Activated CD4-positive, alpha-beta T cell treated with anti-CD3 and anti-CD28 coated beads for 48 hours (primary cell): ENCODE results near the gene XRN2.

Experiments used
- DNase-seq: peaks from one replicate; pipeline ENCODE4 v3.0.0-alpha.2; 2020

The XRN2 gene

GRCh38 chr20:21303061-21303871, at the start of gene XRN2:
Gene XRN2 (plus strand): TSS chr20:21303331. CDS start chr20:21303399, 68 bp downstream.
- DNase-seq: peak; percentile 98

GRCh38 chr20:21257192-21257591, 45.9 kb upstream of the XRN2 start:
- DNase-seq: no peak

- no peak for DNase-seq
Observed at GRCh38 chr20:21258411-21258810, 44.7 kb upstream of the XRN2 start.

- no peak for DNase-seq
Observed at GRCh38 chr20:21259346-21259745, 43.8 kb upstream of the XRN2 start.

GRCh38 chr20:21262812-21263211, 40.3 kb upstream of the XRN2 start:
- no peak for DNase-seq

GRCh38 chr20:21265261-21266190, 37.6 kb upstream of the XRN2 start:
- DNase-seq: no peak

- DNase-seq: no peak
Observed at GRCh38 chr20:21266191-21266536, 37.0 kb upstream of the XRN2 start.

GRCh38 chr20:21269772-21270171, 33.4 kb upstream of the XRN2 start:
- DNase-seq: no peak

GRCh38 chr20:21270806-21271205, 32.3 kb upstream of the XRN2 start:
- DNase-seq: no peak

GRCh38 chr20:21272279-21272678, 30.9 kb upstream of the XRN2 start:
- DNase-seq: no peak

- no peak for DNase-seq
Observed at GRCh38 chr20:21272679-21273078, 30.5 kb upstream of the XRN2 start.

GRCh38 chr20:21273755-21274386, 29.3 kb upstream of the XRN2 start:
- no peak for DNase-seq

- DNase-seq: no peak
Observed at GRCh38 chr20:21278829-21279228, 24.3 kb upstream of the XRN2 start.

- DNase-seq: no peak
Observed at GRCh38 chr20:21279706-21280521, 23.2 kb upstream of the XRN2 start.

GRCh38 chr20:21280522-21281016, 22.6 kb upstream of the XRN2 start:
- DNase-seq: peak; percentile 9

- no peak for DNase-seq
Observed at GRCh38 chr20:21286775-21287174, 16.4 kb upstream of the XRN2 start.

GRCh38 chr20:21288587-21289370, 14.4 kb upstream of the XRN2 start:
- no peak for DNase-seq

GRCh38 chr20:21289651-21290050, 13.5 kb upstream of the XRN2 start:
- DNase-seq: no peak

- no peak for DNase-seq
Observed at GRCh38 chr20:21291026-21291425, 12.1 kb upstream of the XRN2 start.

GRCh38 chr20:21294755-21295154, 8.4 kb upstream of the XRN2 start:
- no peak for DNase-seq

- no peak for DNase-seq
Observed at GRCh38 chr20:21301940-21302663, 1.0 kb upstream of the XRN2 start.
